ENCODE measurements around the gene SCAMP3. TPM values are rescaled to one million over a fixed set of nuclear protein-coding genes. Genes with fewer than 3 reads are reported as not detected.
"Not testable (repeated sequence)": the region's sequence is repeated elsewhere in the genome, so short reads cannot be mapped to it uniquely, and the experiment has no call there.

SCAMP3 gene
- total RNA-seq, 2 donors from 2014 or later = 98.9 to 107 TPM

DNA sequence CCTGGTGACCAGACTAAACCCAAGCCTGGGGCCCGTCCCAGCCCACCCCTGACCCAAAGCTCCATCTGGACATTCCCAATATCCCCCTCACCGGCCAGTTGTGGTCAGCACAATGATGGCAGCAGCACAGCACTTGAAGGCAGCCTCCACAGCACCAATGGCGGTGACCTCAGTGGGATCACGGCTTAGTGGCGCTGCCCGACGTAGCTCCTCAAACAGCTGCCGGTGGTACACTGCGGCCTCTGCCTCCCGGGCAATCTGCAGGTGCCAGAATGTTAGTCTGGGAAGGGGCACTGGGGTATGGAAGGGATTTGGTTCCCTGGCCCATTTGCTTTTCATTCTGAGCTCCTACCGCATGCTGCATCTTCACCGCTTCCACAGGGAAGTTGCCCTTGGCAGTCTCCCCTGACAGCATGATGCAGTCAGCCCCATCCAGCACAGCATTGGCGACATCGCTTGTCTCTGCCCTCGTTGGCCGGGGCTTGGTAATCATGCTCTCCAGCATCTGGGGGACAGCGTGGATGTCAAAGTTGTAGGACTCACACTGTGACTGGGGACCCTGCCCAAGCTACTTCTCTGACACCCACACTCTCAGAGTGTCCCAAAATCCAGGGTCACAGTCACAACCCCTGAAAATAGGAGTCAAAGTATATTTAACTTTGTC is 31.1 kb upstream of the SCAMP3 start:
- no peaks in the 10 kb centered on the region for H3K9me3 Mint-ChIP-seq
- H3K36me3 Mint-ChIP-seq = no peaks in the 10 kb centered on the region
- ATAC-seq = no peak
- DNase-seq (ENCODE audit: low spot score in 2 of 2) = no peak
- no peak overlapping the region for H3K27ac Mint-ChIP-seq

DNA sequence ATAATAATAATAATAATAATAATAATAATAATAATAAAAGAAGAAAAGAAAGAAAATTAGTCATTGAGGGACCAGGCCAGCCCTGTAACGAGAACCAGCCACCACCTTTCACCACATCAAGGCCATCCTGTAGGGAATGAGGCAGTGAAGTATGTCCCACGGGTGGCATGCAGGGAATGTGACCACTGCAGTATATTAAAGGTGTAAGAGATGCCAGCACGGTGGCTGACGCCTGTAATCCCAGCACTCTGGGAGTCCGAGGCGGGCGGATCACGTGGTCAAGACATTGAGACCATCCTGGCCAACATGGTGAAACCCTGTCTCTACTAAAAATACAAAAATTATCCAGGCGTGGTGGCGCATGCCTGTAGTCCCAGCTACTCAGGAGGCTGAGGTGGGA is 28.8 kb upstream of the SCAMP3 start:
- not testable (repeated sequence) for H3K9me3 Mint-ChIP-seq; H3K27ac Mint-ChIP-seq; H3K36me3 Mint-ChIP-seq; ATAC-seq; DNase-seq (ENCODE audit: low spot score in 2 of 2)

DNA sequence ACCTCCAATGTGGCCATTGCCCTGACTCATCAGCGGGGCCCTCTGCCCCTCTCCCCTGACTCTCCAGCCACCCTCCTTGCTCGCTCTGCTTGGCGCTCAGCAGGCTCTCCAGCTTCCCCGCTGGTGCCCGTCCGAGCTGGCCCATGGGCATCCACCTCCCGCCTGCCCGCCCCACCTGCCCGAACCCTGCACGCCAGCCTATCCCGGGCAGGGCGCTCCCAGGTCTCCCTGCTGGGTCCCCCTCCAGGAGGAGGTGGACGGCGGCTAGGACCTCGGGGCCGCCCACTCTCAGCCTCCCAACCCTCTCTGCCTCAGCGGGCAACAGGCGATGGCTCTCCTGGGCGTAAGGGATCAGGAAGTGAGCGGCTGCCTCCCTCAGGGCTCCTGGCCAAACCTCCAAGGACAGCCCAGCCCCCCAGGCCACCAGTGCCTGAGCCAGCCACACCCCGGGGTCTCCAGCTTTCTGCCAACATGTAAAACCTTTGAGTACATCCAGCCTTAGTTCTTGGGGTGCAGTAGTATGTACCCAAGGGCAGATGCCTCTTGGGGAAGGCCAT is 25.9 kb upstream of the SCAMP3 start:
- no peak overlapping the region for H3K27ac Mint-ChIP-seq
- no peaks in the 10 kb centered on the region for H3K36me3 Mint-ChIP-seq
- H3K9me3 Mint-ChIP-seq = no peaks in the 10 kb centered on the region
- ATAC-seq (no peak), DNase-seq (ENCODE audit: low spot score in 2 of 2) (no peak)

DNA sequence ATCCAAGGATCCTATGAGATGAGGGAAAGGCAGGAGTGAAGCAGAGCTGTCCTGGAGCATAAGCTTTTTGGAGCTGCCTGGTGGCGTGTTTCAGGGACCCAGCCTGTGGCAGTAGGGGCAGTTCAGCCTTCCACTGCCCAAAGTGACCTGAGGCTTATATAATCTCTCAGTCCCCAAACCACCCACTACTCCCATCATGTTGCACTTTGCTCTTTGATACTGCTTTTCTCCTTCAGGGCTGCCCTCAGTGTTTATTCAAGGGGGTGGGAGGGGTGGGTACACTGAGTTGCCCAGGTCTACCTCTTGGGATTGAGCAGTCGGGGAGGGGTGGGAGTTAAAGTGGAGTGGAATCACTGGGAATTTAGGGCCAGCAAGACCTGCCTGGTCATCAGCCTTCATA is 24.4 kb upstream of the SCAMP3 start:
- no peak for ATAC-seq
- no peak overlapping the region for H3K27ac Mint-ChIP-seq

GRCh38 chr1:155285631-155286044 is 23.5 kb upstream of the SCAMP3 start:
- no peak overlapping the region for H3K27ac Mint-ChIP-seq
- DNase-seq (ENCODE audit: low spot score in 2 of 2) = no peak
- ATAC-seq = no peak
- H3K36me3 Mint-ChIP-seq = no peaks in the 10 kb centered on the region
- H3K9me3 Mint-ChIP-seq = no peaks in the 10 kb centered on the region

More for the DNA sequence above, 24.4 kb upstream of the SCAMP3 start:
- no peak for DNase-seq (ENCODE audit: low spot score in 2 of 2)
- H3K9me3 Mint-ChIP-seq = no peaks in the 10 kb centered on the region
- no peaks in the 10 kb centered on the region for H3K36me3 Mint-ChIP-seq

DNA sequence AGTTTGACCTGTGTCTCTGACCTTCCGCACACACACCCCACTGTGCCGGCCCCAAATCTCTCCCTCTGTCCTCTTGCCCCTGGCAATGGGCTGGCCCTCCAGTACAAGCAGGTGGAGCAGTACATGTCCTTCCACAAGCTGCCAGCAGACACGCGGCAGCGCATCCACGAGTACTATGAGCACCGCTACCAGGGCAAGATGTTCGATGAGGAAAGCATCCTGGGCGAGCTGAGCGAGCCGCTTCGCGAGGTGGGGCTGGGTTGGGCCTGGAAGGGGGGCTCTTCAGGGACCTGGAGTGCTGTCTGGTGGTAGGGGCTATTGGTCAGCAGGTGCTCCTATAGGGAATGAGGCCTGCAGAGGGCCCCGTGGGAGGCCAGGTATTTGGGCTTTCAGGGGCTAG is 22.9 kb upstream of the SCAMP3 start:
- no peaks in the 10 kb centered on the region for H3K36me3 Mint-ChIP-seq
- no peak overlapping the region for H3K27ac Mint-ChIP-seq
- no peaks in the 10 kb centered on the region for H3K9me3 Mint-ChIP-seq
- ATAC-seq (no peak), DNase-seq (ENCODE audit: low spot score in 2 of 2) (no peak)

- H3K27ac Mint-ChIP-seq = no peak overlapping the region
- ATAC-seq (no peak), DNase-seq (ENCODE audit: low spot score in 2 of 2) (no peak)
- H3K9me3 Mint-ChIP-seq = no peaks in the 10 kb centered on the region
- H3K36me3 Mint-ChIP-seq = no peaks in the 10 kb centered on the region
These were observed 22.3 kb upstream of the SCAMP3 start for GRCh38 chr1:155284476-155284875.

GRCh38 chr1:155282488-155283091 is 20.4 kb upstream of the SCAMP3 start:
- ATAC-seq (no peak), DNase-seq (ENCODE audit: low spot score in 2 of 2) (no peak)
- Mint-ChIP-seq H3K36me3 (no peaks in the 10 kb centered on the region), H3K27ac (no peak overlapping the region), H3K9me3 (no peaks in the 10 kb centered on the region)

GRCh38 chr1:155279268-155279667 is 17.1 kb upstream of the SCAMP3 start:
- Mint-ChIP-seq H3K27ac (no peak overlapping the region), H3K9me3 (peaks cover 0 to 6% of the 10 kb centered on the region in 2 donors), H3K36me3 (no peaks in the 10 kb centered on the region)
- DNase-seq (ENCODE audit: low spot score in 2 of 2) = no peak
- no peak for ATAC-seq

DNA sequence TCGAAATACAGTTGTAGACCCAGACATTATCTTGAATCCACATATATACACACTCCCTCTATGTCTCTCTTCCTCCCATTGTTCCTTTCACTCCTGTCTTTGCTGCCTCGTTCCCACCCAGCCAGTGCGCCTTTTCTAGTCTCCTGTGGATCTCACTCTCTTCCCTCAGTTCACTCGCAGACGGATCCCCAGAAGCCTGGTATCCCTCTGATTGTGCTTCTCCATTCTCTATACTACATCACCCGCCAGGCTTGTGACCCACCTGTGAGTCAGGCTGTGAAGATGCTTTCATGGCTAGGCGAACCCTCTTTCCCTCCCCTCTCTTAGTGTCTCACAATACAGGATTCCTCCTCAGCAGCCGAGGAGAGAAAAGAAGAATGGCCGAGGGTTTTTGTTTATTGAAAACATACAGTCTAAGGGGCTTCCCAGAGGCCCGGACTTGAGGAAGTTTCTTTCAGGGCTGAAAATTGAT is 16.6 kb upstream of the SCAMP3 start:
- Mint-ChIP-seq H3K36me3 (no peaks in the 10 kb centered on the region), H3K9me3 (peaks cover 0 to 6% of the 10 kb centered on the region in 2 donors), H3K27ac (no peak overlapping the region)
- ATAC-seq (no peak), DNase-seq (ENCODE audit: low spot score in 2 of 2) (no peak)

- ATAC-seq = peak; percentile 15 to 46
- peaks cover 0 to 3% of the 10 kb centered on the region in 2 donors for H3K36me3 Mint-ChIP-seq
These were observed 15.9 kb upstream of the SCAMP3 start for GRCh38 chr1:155277902-155278688.

DNA sequence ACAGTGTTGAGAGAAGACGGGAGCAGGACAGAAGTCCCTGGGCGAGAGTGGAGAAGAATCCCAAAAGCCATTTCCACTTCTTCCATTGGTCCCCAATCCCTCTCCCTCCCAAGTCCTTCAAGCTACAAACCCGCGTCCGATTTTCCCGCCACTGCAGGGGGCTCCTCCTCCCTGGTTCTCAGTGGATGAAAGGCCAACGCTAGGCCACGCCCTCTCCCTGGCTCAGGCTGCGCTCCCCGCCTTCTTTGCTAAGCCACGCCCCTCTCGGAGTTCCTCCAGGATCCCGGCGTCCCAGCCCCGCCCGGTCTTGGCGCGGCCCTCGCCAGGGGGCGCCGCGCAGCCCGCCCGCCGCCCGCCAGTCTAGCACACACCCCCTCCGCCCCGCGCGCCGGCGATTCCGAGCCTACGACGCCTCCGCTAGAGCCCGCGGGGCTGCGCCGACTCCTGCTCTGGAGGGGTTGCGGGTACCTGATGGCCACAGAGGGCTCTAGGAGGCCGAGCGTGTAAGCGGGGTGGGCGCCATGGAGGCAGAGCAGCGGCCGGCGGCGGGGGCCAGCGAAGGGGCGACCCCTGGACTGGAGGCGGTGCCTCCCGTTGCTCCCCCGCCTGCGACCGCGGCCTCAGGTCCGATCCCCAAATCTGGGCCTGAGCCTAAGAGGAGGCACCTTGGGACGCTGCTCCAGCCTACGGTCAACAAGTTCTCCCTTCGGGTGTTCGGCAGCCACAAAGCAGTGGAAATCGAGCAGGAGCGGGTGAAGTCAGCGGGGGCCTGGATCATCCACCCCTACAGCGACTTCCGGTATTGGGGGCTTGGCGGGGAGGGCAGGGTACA is 15.1 kb upstream of the SCAMP3 start, which contains the start of gene HCN3:
HCN3 (plus strand) TSS at position 394 of the 832 bp plus-strand sequence; CDS start at position 522, 128 bp downstream.
- DNase-seq (ENCODE audit: low spot score in 2 of 2) = peak; percentile 95 to 96
- Mint-ChIP-seq H3K36me3 (peaks cover 8 to 12% of the 10 kb centered on the region in 2 donors), H3K27ac (no peak within 1 kb of the TSS), H3K9me3 (peaks cover 0 to 6% of the 10 kb centered on the region in 2 donors)
- peak; percentile 72 to 73 for ATAC-seq

More at GRCh38 chr1:155277902-155278688, 15.9 kb upstream of the SCAMP3 start:
- Mint-ChIP-seq H3K27ac (no peak overlapping the region), H3K9me3 (peaks cover 0 to 6% of the 10 kb centered on the region in 2 donors)
- DNase-seq (ENCODE audit: low spot score in 2 of 2) = peak in 1 of 2 donors; percentile 79

GRCh38 chr1:155273343-155274245 is 11.4 kb upstream of the SCAMP3 start, which contains the start of gene CLK2:
Gene CLK2, minus strand, starts transcription at chr1:155273504. Its CDS starts 2,527 bp downstream, at chr1:155270977.
- Mint-ChIP-seq H3K27ac (peak within 1 kb of the TSS; percentile 95 to 98), H3K36me3 (peaks cover 24 to 40% of the 10 kb centered on the region in 2 donors), H3K9me3 (peaks cover 0 to 6% of the 10 kb centered on the region in 2 donors)
- DNase-seq (ENCODE audit: low spot score in 2 of 2) = peak; percentile 94 to 96
- peak; percentile 88 to 89 for ATAC-seq

DNA sequence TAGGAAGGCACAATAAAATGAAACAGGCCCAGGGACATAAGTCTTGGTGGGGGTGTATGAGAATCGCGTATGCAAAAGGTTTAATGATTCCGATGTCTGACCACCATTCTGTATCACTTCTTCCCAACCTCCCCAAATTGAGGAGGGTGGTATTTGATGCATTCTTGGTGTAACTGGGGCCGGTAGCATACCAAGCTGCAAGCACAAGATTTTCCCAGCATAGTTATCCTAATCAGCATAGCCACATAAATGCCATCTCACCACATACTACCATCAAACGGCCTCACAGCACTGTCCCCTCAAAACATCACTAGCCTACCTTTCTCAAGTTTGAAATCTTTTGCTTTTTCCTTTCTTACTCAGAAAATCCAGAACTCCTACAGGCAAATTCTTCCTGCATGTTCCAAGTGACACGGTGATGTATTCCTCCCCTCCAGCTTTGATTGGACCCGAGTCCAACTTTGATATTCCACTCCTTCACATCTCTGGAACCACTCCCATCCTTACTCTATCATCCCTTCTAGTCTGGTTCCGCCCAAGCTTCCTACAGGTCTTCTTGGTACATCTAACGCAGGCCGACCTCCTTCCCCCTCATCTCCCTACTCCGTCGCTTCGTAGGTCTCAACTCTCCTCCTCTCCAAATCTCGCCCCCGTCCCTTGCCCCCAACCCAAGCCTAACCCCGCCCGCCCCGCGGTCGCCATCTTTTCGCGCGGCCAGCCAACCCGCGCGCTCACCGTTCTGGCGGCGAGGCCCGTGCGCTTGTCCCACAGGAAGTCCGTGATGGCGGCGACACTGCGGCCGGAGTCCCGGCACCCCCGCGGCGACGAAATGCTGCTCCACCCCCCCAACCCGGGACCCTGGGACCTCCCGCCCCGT is 10.5 kb upstream of the SCAMP3 start:
- DNase-seq (ENCODE audit: low spot score in 2 of 2) = peak; percentile 75 to 80
- H3K36me3 Mint-ChIP-seq = peaks cover 28 to 46% of the 10 kb centered on the region in 2 donors
- H3K9me3 Mint-ChIP-seq = peaks cover 0 to 6% of the 10 kb centered on the region in 2 donors
- peak; percentile 56 to 58 for ATAC-seq
- peak overlapping the region; percentile 95 to 98 for H3K27ac Mint-ChIP-seq
